ENCODE results near the gene MSH6.
A peak's percentile ranks its signal among the peaks of the same experiment; 100 is the strongest.

Gene MSH6, protein sequence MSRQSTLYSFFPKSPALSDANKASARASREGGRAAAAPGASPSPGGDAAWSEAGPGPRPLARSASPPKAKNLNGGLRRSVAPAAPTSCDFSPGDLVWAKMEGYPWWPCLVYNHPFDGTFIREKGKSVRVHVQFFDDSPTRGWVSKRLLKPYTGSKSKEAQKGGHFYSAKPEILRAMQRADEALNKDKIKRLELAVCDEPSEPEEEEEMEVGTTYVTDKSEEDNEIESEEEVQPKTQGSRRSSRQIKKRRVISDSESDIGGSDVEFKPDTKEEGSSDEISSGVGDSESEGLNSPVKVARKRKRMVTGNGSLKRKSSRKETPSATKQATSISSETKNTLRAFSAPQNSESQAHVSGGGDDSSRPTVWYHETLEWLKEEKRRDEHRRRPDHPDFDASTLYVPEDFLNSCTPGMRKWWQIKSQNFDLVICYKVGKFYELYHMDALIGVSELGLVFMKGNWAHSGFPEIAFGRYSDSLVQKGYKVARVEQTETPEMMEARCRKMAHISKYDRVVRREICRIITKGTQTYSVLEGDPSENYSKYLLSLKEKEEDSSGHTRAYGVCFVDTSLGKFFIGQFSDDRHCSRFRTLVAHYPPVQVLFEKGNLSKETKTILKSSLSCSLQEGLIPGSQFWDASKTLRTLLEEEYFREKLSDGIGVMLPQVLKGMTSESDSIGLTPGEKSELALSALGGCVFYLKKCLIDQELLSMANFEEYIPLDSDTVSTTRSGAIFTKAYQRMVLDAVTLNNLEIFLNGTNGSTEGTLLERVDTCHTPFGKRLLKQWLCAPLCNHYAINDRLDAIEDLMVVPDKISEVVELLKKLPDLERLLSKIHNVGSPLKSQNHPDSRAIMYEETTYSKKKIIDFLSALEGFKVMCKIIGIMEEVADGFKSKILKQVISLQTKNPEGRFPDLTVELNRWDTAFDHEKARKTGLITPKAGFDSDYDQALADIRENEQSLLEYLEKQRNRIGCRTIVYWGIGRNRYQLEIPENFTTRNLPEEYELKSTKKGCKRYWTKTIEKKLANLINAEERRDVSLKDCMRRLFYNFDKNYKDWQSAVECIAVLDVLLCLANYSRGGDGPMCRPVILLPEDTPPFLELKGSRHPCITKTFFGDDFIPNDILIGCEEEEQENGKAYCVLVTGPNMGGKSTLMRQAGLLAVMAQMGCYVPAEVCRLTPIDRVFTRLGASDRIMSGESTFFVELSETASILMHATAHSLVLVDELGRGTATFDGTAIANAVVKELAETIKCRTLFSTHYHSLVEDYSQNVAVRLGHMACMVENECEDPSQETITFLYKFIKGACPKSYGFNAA (N-terminal part only)

DNA sequence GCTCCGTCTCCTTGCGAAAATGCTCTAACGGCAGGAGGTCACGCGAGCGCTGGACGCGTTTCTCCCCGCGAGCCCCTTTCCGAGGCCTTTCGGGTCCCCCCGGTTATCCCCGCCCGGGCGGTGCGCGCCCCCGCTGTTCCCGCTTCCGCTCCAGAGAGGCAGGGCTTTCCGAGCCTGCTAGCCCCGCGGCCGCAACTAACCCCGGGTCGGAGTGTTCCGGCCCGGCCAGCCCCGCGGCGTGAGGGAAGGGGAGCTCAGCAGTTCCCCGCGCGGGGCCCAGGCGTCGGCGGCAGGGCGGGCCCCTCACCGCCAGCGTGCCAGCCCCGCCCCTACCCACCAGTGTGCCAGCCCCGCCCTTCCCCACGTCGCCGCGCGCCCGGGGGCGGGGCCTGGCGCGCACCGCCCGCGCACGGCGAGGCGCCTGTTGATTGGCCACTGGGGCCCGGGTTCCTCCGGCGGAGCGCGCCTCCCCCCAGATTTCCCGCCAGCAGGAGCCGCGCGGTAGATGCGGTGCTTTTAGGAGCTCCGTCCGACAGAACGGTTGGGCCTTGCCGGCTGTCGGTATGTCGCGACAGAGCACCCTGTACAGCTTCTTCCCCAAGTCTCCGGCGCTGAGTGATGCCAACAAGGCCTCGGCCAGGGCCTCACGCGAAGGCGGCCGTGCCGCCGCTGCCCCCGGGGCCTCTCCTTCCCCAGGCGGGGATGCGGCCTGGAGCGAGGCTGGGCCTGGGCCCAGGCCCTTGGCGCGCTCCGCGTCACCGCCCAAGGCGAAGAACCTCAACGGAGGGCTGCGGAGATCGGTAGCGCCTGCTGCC is at the start of gene MSH6:
TSS of gene MSH6 (plus strand) at position 475 of the 815 bp plus-strand sequence. CDS start at position 564, 89 bp downstream.
- peak; percentile 83 for DNase-seq

DNA sequence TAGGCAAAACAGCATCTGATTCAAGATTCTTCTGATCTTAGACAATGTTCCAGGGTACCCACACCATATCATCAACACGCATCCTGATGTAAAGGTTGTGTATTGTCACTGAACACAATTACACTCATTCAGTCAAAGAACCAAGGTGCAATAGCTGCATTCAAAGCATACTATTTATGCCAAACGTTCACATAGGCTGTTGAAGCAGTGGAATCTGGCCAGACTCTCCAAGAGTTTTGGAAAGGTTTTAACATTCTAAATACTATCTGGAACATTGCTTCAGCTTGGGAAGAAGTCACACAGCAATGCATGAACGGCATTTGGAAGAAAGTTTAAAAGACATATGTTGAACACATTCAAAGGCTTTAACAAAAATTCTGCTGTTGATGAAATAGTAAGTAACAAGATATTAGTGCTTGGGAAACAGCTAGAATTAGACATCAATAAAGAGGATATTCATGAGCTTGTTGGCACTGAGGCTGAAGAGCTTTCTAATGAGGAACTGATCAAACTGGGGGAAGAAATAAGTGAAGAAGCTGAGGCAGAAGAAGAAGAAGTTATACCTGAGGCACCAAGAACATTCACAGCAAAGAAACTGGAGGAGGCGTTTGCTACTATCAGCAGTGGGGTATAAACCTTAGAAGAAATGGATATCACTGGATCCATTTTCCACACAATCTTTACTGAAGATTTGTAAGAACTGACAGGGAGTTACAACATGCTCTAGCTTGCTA is 47.6 kb upstream of the MSH6 start:
- DNase-seq = no peak

DNA sequence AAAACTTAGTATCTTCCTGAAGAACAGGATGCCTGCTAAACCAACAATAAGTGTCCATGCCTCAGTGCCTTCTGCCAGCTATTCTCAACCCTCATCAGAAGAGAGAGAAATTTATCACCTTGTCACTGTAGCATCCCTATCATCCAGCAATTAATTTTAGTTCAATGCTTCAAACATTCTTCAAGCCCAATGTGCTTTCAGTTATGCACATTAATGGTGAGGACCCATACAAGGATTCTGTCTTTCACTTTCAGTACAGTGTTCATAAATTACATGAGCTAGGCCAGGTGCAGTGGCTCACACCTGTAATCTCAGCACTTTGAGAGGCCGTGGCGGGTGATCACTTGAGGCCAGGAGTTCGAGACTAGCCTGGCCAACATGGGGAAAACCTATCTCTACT is 47.0 kb upstream of the MSH6 start:
- DNase-seq = no peak

DNA sequence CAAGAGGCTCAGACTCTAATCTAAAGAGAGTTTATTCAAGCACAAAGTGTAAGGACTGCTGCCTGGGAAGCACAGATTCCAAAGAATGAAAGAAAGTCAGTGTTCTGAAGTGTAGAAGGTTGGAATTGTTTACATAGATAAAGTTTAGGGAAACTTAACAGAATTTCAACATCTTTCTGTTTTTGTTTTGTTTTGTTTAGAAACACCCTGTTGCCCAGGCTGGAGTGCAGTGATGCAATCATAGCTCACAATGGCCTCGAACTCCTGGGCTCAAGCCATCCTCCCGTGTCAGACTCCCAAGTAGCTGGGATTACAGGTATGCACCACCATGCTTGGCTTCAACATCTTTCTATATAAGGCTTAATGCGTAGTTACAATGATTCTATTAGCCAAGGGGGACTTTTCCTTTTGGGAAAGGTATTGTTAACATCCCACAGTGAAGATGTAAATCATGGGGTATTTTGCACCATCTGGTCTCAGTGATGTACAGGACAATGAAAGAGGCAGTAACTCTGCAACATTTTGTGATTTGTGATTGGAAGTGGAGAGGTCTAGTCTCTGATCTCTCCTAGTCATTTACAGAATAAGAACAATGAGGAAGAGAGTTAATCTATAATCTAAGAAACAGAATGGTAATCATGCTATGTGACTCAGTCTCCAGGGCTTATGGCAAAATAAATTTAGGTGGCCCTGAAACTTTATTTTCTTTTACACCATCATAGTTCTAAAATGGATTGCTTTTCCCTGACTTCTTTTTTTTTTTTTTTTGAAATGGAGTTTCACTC is 45.6 kb upstream of the MSH6 start:
- DNase-seq = no peak

DNA sequence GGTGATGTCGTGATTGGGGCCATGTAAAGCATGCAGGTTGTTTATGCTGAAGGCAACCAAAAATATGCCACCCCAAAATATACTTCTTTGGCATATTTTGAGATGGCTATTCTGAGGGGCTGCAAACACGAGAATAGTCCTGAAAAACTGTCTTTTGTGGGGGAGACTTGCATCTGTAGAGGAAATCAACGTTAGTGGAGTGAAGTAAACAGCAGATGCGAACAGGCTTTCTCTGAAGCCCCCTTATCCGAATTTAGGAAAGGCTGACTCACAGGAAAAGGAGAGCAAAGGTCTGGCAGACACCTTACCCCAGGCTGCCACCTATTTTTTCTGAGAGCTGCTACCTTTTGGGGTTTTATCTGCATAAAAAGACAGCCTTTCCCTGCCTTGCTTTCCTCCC is 44.6 kb upstream of the MSH6 start:
- no peak for DNase-seq

DNA sequence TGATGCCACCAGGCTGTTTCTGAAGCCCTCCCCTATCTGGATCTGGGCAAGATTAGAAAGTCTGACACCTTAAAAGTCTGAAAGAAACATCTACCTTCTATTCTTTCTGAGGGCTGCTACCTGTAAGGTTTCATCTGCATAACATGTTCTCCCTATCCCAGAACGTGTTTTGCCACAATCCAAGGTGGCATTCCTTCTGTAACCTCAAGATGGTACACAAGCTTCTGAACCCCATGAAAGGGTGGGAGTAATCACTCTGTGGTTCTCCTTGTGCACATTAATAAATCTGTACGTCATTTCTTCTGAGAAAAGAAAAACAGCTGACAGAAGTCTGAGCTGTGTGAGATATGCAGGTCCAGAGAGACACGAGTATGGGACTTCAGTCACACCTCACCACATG is 41.8 kb upstream of the MSH6 start:
- no peak for DNase-seq

DNA sequence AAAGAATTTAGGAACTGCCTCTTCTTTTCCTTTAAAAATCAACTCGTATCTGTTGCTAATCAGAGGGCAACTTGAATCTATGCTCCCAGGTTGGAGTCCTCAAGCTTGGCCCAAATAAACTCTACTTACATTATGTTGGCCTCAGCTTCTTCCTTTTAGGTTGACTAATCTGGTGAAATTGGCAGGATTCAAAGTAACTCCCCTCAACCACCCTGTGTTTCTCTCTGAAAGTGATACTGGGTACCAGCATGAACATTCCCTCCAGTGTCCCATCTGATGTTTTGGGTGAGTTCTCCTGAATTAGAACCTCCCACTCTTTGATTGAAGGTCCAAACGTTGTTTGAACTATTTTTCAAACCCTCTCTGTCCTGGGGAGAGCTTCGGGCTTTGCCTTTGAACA is 41.3 kb upstream of the MSH6 start:
- no peak for DNase-seq

DNA sequence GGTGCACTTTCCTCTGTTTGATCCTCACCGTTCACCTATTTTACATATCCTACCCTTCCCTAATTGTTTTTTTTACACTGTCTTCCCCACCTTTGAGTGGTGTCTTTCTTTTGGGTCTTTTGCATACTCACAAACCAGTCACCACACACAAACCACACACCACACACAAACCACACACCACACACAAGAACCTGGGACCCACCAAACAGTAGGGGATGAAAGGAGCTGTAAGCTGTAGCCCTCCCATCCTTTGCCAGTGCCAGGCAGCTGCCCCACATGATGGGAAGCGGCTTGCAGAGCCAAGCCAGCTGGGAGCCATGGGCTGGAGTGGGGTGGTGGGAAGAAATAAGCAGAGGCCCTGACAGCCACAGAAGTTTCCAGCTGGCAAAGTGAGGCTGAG is 38.9 kb upstream of the MSH6 start:
- DNase-seq = no peak

DNA sequence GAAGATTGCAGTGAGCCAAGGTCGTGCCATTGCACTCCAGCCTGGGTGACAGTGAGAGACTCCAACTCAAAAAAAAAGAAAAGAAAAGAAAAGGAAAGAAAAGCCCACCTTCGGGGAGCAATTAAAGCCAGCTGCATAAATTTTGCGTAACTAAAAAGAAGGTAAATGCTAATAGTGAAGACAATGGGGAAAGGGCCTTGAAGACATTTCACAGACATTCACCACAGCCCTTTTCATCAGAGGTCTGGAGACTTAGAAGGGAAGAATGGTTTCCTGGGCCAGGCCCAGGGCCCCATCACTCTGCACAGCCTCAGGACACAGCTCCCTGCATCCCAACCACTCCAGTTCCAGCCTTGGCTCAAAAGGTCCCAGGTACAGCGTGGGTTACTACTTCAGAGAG is 35.1 kb upstream of the MSH6 start:
- DNase-seq = no peak

DNA sequence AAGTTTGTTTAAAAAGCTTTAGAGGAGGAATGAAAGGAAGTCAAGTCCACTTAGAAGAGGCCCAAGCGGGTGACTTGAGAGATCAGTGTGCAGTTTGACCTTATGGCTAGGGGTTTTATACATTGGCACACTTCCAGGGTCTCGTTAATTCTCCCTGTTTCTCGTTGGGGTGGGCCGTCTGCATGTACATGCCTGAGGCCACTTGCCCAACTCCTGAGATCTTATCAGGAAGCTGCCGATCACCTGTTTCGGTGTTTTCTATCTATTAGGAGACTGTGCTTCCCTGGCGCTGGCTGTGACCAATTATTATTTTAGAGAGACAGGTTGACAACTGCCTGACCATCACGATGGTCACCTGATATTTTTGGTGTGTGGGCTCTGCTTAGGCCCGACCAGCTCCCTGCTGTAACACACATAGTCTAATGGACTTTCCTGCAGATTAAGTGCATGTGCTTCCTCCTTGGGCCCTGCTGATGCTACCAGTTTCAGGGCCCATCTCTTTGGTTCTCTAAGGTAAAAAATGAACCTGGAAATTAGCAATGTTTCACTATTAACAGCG is 31.0 kb upstream of the MSH6 start:
- DNase-seq = no peak

DNA sequence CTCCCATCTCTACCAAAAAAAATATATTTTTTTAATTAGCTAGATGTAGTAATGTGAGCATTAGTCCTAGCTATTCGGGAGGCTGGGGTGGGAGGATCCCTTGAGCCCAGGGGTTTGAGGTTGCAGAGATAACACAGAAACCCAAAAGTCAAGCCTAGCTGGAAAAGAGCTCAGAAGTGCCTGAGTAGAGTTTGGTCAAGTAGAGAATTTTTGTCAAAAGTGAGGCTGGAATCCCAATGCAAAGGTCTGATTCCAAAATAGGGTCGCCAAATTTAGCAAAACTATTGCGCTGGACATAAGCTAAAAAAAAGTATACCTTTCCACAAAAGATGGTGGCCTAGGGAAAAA is 15.5 kb upstream of the MSH6 start:
- DNase-seq = no peak

DNA sequence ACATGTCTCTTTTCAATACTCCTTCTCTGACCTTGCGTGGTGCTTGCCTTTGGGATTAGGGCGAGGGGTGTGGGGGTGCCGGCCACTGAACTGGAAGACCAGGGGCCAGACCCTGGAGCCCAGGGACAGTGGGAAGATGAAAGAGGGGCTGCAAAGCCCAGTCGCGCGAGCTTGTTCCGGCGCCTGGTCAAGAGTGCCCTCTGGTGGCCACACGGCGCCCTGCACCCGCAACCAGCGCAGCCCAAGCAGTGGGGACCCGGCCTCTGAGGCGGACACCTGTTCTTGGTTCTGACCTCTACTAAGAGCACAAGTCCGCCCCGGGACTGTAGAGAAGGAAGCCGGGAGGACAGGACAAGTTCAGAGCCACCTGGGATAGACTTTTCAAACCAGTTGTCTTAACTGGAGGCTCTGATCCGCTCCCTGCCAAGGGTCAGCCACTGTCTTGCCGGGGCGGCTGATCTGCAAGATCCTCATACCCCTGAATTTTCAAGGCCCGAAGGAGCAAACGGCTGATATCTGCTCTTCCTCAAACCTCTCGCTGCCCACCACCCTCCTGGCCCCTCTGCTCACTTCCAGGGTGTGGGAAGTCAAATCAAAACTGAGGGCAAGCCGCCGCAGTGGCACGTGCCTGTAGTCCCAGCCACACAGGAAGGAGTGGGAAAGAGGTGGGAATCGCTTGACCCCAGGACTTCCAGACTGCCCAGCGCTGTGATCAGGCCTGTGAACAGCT is 14.9 kb upstream of the MSH6 start:
- DNase-seq = peak; percentile 50

DNA sequence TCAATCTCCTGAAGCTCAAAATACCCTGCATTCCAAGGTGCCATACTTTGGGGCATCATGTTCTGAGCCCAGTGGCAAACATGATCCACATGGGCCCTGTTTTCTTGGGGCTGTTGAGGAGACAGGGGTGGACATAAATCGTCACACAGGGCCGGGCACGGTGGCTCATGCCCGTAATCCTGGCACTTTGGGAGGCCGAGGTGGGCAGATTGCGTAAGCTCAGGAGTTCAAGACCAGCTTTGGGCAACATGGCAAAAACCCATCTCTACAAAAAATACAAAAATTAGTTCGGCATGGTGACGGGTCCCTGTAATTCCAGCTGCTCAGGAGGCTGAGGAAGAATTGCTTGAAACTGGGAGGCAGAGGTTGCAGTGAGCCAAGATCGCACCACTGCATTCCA is 13.6 kb upstream of the MSH6 start:
- DNase-seq = no peak

DNA sequence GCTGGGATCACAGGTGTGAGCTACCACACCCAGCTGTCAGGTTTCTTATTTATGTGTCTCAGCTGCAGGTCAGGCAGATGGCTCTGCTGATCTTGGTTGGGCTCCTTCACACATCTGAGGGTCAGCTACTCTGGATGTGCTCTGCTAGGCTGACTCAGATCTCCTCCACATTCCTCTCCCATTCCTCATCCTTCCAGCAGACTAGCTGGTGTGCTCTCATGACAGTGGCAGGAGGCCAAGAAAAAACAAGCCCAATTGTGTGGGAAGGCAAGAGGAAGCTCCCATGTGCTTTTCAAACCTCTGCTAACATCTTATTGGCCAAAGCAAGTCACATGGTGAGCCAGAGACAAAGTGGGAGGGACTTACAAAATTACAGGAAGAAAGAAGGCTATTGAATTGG is 11.7 kb upstream of the MSH6 start:
- no peak for DNase-seq

DNA sequence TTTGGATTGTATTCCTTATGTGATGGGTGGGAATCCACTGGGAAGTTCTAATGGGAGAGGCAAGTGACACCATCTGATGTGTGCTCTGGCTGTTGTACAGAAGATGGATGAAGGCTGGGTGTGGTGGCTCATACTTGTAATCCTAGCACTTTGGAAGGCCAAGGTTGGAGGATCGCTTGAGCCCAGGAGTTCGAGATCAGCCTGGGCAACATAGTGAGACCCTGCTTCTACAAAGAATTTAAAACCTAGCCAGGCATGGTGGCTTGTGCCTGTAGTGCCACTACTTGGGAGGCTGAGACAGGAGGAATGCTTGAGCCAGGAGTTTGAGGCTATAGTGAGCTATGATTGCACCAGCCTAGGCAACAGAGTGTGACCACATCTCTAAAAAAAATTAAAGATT is 10.6 kb upstream of the MSH6 start:
- DNase-seq = no peak

DNA sequence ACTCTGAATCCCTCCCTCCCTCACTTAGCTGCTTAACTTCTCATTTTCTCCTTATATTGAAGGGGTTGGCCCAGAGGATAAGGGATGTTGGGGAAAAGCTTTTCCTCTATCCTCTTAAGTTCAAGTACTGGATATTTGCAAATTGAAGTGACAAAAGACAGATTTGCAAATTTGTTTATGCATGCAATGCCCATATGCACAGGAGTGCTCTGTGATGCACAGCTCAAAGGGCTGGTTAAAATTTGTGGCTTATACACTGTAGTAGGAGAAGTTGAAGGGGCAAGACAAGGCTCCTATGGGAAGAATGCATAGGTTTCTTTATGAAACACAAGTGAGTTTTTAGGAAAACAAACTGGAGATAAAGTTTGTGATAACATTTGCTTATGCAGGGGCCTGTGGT is 8.4 kb upstream of the MSH6 start:
- no peak for DNase-seq

DNA sequence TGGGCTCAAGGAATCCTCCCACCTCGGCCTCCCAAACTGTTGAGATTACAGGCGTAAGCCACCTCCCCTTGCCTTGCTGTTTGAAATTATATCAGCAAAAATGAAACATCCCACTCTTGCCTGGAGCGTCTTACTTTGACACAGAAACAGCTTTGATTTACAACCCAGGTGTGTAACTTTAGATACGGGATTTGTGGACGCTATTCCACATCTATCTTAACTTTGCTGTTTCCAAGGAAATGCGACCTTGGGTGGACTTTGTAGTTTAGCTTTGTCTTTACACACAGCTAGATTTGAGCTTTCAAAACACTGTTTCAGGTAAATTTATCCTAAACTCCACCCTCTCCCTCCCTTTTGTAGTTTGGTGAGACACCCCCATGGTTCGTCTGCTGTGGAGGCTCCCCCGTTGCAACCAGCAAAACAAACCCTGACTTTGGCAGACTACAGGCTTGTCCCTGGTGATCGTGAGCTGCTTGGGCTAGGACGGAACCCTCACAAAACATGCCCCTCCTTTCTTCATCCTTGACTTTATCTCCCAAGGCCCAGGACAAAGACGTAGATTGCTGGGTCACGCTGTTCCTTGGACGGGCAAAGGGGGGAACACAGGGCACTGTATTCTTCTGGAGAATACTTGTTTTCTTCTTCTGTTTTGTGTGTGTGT is 5.5 kb upstream of the MSH6 start:
- DNase-seq = no peak

DNA sequence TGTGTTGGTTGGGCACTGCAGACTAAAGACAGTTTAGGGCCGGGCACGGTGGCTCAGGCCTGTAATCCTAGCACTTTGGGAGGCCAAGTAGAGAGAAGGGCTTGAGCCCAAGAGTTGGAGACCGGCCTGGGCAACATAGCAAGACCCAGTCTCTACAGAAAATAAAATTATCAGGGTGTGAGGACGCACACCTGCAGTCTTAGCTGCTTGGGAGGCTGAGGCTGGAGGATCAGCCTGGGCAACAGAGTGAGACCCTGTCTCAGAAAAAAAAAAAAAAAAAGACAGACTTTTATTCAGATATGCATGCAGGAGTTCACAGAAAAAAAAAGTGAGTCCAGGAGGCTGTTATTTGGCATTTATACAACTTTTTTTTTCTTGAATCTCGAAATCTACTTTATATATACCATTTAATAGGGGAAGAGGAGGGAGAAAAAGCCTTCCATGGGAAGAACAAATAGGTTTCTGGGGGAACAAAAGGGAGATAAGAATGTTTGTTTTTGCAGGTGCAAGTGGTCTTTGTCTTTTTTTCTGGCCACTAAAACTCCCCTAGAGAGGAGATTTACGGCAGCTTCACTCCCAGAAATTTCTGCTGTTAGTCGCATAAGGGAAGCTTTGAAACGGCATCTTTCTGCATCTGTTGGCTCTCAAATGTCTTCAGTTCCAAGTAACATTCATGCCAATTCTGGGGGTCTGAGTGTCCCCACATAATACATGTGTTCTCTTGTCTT is 4.1 kb upstream of the MSH6 start:
- no peak for DNase-seq

DNA sequence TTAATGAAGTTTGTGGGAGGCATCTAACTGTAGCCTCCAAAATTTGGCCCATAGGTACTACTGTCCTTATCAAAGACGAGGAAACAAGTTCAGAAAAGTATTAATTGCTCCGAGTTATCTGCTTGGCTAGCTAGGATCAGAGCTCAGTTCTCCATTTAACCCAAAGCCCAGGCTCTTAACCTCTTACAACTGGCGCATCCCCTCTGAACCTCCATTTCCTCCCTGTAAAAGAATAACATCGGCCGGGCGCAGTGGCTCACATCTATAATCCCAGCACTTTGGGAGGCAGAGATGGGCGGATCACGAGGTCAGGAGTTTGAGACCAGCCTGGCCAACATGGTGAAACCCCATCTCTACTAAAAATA is 3.5 kb upstream of the MSH6 start:
- no peak for DNase-seq
